Measurements from ENCODE around the gene LDLRAD2. TPM values are rescaled to one million over a fixed set of nuclear protein-coding genes. Genes with fewer than 3 reads are reported as not detected.

Gene LDLRAD2
- total RNA-seq, 1 donor from 2014 or later: 0.14 TPM

DNA sequence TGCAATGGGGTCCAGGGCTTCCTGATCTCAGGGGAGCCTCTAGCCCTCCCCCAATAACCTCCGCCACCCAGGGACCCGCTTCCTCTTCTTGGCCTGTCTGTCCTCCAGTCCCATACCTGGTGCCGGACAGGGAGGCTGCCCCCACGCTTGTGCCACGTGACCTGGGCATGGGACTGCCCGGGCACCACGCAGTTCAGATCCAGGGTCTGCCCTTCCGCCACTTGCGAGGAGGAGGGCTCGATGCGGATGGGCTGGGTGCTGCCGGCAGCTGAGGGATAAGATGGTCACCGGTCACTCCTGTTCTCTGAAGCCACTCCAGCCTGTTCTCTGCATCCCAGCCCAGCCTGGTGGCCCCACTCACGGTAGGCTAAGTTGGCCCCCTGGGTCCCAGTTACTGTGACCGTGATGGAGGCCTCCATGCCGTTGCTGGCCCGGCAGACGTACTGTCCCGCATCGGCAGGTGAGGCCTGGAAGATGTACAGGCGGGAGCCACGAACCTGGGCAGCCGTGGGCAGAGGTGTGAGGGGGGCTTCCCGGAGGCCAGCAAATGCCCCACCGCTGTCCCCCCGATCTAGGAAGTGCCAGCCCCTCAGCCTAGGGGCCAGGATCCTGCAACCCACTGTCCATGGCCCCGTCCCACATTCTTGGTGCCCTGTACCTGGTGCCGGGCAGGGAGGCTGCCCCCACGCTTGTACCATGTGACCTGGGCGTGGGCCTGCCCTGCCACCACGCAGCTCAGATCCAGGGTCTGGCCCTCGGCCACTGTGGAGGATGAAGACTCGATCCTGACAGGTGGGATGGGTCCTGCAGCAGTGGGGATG, 39.6 kb downstream of the LDLRAD2 start:
- Histone ChIP-seq H3K4me2 (ENCODE audit: low read length) (no peak overlapping the region), H2AFZ (ENCODE audit: low read depth, low read length) (no peak overlapping the region), H3K79me2 (ENCODE audit: insufficient read depth, low read length) (no peaks in the 10 kb centered on the region), H3K36me3 (ENCODE audit: insufficient read depth, low read length) (peaks cover 5% of the 10 kb centered on the region), H3K9me3 (ENCODE audit: insufficient read depth, low read depth, low read length) (no peaks in the 10 kb centered on the region), H3K4me1 (ENCODE audit: insufficient read depth, low read length) (no peaks in the 10 kb centered on the region), H3K4me3 (ENCODE audit: insufficient read depth, low read depth, low read length) (no peak overlapping the region), H3K27ac (ENCODE audit: low read depth, low read length) (no peak overlapping the region), H3K9ac (ENCODE audit: low read length) (no peak overlapping the region), H3K27me3 (ENCODE audit: insufficient read depth, low read length) (no peaks in the 10 kb centered on the region), H4K20me1 (ENCODE audit: insufficient read depth, low read length) (peaks cover 8% of the 10 kb centered on the region)
- Mint-ChIP-seq H3K4me1 (ENCODE audit: low read depth, unreplicated experiment) (peaks cover 2% of the 10 kb centered on the region), H3K36me3 (ENCODE audit: low read depth, unreplicated experiment) (peaks cover 16% of the 10 kb centered on the region), H3K27me3 (ENCODE audit: low read depth, unreplicated experiment) (no peaks in the 10 kb centered on the region), H3K9me3 (ENCODE audit: unreplicated experiment) (no peaks in the 10 kb centered on the region), H3K27ac (ENCODE audit: unreplicated experiment) (no peak overlapping the region), H3K4me3 (ENCODE audit: unreplicated experiment) (no peak overlapping the region)
- DNase-seq (ENCODE audit: low read depth): no peak
- TF ChIP-seq EZH2 (IDR thresholded peaks at IDR 0.05; ENCODE audit: insufficient read depth, low read length): no peak
- TF ChIP-seq, protein P1, sequence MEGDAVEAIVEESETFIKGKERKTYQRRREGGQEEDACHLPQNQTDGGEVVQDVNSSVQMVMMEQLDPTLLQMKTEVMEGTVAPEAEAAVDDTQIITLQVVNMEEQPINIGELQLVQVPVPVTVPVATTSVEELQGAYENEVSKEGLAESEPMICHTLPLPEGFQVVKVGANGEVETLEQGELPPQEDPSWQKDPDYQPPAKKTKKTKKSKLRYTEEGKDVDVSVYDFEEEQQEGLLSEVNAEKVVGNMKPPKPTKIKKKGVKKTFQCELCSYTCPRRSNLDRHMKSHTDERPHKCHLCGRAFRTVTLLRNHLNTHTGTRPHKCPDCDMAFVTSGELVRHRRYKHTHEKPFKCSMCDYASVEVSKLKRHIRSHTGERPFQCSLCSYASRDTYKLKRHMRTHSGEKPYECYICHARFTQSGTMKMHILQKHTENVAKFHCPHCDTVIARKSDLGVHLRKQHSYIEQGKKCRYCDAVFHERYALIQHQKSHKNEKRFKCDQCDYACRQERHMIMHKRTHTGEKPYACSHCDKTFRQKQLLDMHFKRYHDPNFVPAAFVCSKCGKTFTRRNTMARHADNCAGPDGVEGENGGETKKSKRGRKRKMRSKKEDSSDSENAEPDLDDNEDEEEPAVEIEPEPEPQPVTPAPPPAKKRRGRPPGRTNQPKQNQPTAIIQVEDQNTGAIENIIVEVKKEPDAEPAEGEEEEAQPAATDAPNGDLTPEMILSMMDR (IDR thresholded peaks at IDR 0.05; ENCODE audit: insufficient read depth, low read depth, low read length): no peak
- no peak for FAIRE-seq

DNA sequence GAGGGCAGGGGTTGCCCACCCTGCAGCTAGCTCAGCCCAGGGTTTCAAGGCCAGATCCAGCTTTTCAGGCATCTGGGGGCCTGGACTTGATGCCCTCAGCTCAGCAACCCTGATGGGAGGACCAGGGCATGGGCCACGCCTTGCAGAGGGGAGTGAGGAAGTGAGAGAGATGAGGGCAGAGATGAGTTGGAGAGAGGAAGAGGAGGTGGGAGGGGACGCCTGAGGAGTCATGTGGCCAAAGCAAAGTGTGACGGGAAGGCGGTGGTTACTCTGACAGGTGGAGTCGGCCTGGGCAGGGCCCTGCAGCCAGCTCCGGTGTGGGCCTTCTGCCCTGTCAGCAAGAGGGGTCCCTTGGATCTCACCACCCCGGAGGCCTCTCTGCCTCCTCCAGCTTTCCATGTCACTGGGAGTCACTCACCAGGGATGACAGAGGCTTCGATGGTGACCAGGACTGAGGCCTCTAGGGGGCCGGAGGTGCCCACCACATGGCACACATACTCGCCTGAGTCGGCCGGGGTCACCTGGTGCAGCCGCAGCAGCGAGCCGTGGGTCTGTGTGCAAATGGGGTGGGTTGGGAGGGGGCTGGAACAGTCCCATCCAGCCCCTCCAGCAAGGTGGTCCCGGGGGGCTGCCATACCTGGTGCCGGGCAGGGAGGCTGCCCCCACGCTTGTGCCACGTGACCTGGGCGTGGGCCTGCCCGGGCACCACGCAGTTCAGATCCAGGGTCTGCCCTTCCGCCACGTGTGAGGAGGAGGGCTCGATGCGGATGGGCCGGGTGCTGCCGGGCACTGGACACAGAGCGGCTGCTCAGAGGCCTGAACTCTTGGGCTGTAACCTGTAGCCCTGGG, 40.4 kb downstream of the LDLRAD2 start:
- Histone ChIP-seq H3K4me2 (ENCODE audit: low read length) (no peak overlapping the region), H2AFZ (ENCODE audit: low read depth, low read length) (no peak overlapping the region), H3K9ac (ENCODE audit: low read length) (no peak overlapping the region), H3K27me3 (ENCODE audit: insufficient read depth, low read length) (no peaks in the 10 kb centered on the region), H3K79me2 (ENCODE audit: insufficient read depth, low read length) (no peaks in the 10 kb centered on the region), H3K4me1 (ENCODE audit: insufficient read depth, low read length) (peaks cover under 1% of the 10 kb centered on the region), H3K36me3 (ENCODE audit: insufficient read depth, low read length) (peaks cover 7% of the 10 kb centered on the region), H3K9me3 (ENCODE audit: insufficient read depth, low read depth, low read length) (no peaks in the 10 kb centered on the region), H3K27ac (ENCODE audit: low read depth, low read length) (no peak overlapping the region), H4K20me1 (ENCODE audit: insufficient read depth, low read length) (peaks cover 17% of the 10 kb centered on the region), H3K4me3 (ENCODE audit: insufficient read depth, low read depth, low read length) (no peak overlapping the region)
- Mint-ChIP-seq H3K4me3 (ENCODE audit: unreplicated experiment) (no peak overlapping the region), H3K9me3 (ENCODE audit: unreplicated experiment) (no peaks in the 10 kb centered on the region), H3K27me3 (ENCODE audit: low read depth, unreplicated experiment) (no peaks in the 10 kb centered on the region), H3K4me1 (ENCODE audit: low read depth, unreplicated experiment) (peaks cover 3% of the 10 kb centered on the region), H3K36me3 (ENCODE audit: low read depth, unreplicated experiment) (peaks cover 14% of the 10 kb centered on the region), H3K27ac (ENCODE audit: unreplicated experiment) (no peak overlapping the region)
- TF ChIP-seq, protein P1 (IDR thresholded peaks at IDR 0.05; ENCODE audit: insufficient read depth, low read depth, low read length): no peak
- no peak for TF ChIP-seq EZH2 (IDR thresholded peaks at IDR 0.05; ENCODE audit: insufficient read depth, low read length)
- FAIRE-seq (no peak), DNase-seq (ENCODE audit: low read depth) (no peak)
